LoVo (cell line): ENCODE data around the gene ADGRL3.

Experiments used
- DNase-seq: peaks from one replicate; pipeline ENCODE4 v3.0.0-alpha.2; 2016; ENCODE audit warnings: low spot score

ADGRL3 gene

DNA sequence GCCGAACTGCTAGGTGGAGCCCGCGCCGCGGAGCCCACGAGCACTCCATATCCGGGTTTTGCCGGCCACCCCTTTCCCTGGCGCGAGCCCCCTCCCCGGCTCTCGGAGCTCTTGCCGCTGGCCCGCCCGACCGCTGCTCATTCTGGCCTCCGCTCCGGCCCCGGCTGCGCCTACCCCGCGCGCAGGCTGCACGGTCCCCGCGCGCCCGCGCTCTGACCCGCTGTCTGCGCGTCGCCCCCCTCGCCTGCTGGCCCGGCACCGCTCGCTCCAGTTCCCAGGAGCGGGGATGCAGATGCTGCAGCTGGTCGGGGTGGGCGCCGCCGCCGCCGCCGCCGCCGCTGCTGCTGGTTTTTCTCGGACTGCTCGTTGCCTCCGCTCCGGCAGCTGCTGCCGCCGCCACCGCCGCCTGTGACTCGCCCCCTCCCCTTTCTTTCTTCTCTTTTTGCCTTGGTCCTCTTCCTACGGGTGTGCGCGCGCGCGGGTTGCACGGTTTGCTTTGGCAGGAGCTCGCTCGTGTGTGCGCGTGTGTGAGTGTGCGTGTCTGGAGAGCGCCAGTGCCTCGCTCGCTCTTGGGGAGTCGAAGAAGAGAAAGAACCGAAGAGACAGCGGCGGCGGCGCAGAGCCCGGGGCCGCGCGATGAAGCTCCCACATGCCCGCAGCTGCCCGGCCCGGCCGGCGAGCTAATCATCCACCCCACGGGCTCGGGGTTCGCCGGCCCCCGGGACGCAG is at the start of gene ADGRL3:
TSS of gene ADGRL3 (plus strand) at position 140 of the 729 bp plus-strand sequence.
- no peak for DNase-seq

GRCh38 chr4:61152433-61152832 is 47.7 kb upstream of the ADGRL3 start:
- no peak for DNase-seq

DNA sequence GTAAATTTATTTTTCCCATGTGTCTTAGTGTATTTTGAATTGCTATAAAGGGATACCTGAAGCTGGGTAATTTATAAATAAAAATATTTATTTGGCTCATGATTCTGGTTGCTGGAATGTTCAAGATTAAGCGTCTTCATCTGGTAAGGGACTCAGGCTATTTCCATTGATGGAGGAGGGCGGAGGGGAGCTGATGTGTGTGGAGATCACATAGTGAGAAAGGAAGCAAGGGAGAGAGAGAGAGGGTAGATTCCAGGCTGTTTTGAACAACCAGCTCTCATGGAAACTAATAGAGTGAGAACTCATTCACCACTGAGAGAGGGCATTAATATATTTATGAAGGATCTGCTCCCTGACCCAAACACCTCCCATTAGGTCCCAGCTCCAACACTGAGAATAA is 39.6 kb upstream of the ADGRL3 start:
- no peak for DNase-seq

GRCh38 chr4:61162116-61162515 is 38.0 kb upstream of the ADGRL3 start:
- no peak for DNase-seq

- DNase-seq: no peak
Observed at GRCh38 chr4:61173799-61174198, 26.3 kb upstream of the ADGRL3 start.

GRCh38 chr4:61175495-61175894 is 24.6 kb upstream of the ADGRL3 start:
- DNase-seq: no peak

- no peak for DNase-seq
Observed at GRCh38 chr4:61177367-61177766, 22.8 kb upstream of the ADGRL3 start.

DNA sequence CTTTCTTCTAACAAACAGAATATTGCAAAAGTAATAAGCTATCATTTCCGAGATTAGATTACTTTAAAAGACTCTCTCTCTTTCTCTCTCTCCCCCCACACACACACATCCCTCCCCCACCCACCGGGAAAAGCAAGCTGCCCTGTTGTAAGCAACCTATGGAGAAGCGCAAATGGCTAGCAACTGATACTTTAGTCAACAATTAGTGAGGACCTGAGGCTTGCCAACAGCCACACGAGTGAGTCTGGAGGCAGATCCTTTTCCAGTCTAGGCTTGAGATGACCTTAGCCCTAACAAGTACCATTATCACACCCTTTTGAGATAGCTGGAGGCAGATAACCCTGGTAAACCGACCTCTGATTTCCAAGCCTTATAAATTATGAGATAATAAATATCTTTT is 19.7 kb upstream of the ADGRL3 start:
- no peak for DNase-seq

DNA sequence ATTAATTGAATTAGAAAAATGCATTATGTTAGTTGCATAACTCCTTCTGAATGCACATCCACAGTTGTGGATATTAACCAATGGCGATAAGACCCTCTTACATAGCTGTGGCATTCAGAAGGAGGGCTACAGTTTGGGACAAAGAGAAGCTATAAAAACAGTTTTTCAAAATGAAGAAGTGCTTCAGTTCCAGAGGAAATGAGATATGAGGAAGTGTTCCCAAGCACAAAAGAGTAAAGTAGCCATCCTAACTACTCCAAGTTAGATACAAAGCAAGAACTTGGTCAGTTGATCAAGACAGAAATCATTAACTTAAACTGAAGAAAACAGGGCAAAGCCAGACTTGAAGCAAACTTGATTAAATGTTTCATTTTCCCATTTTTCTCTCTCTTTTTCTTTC is 17.2 kb upstream of the ADGRL3 start:
- no peak for DNase-seq

GRCh38 chr4:61185288-61185687 is 14.8 kb upstream of the ADGRL3 start:
- DNase-seq: no peak

DNA sequence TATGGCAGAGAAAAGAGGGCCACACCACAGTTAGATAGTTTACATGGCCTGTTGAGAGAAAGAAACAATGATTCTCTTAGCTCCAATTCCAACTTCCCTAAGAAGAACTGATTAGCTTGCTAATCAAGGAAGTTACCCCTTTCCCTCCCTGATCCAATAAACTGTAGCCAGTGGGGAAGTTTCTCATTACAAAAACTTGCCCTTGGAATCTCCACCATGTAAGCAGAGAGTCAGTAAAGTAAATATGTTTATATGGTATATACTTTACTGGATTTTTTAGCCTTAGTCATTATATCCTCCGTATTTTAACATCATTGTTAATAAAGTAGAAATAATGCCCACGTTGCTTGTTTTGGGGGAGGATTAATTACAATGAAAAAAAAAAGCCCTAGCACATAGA is 7.7 kb upstream of the ADGRL3 start:
- DNase-seq: no peak

DNA sequence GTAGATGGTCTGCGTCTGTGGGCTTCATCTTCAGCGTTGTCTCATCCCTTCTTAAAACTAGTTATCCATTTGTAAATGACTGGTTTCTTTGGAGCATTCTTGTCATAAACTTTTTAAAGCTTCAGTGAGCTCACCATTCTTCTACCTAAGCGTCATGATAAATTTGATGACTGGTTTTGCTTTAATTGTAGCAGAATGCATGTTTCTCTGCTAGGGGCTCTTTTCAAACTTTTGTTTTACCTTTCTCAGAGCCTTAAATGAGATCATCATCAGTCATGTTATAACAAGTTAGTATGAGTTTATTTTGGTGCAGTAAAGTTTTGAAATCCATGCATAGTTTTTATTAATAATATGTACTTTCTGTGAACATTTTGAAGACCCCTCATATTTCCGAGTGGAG is 6.3 kb upstream of the ADGRL3 start:
- DNase-seq: no peak

GRCh38 chr4:61194571-61194970 is 5.6 kb upstream of the ADGRL3 start:
- no peak for DNase-seq

DNA sequence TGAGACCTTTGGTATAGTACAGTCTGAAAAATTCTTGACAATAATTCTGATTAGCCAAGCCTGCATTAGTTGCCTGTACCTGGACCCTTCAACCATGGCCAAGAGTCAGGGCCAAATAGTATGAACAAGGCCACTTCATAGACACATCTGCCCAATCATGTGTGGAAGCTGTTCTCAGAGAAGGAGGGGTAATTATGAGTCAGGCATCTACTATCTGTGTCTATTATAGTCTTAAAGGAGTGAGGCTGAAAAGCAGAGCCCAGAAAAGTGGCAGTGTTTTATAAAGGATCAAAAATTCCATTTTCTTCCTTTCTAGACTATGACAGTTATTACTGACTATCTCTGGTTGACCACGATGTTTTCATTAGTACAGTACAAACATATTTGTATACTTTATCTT is 5.0 kb upstream of the ADGRL3 start:
- DNase-seq: no peak

- no peak for DNase-seq
Observed at GRCh38 chr4:61198686-61199085, 1.4 kb upstream of the ADGRL3 start.

DNA sequence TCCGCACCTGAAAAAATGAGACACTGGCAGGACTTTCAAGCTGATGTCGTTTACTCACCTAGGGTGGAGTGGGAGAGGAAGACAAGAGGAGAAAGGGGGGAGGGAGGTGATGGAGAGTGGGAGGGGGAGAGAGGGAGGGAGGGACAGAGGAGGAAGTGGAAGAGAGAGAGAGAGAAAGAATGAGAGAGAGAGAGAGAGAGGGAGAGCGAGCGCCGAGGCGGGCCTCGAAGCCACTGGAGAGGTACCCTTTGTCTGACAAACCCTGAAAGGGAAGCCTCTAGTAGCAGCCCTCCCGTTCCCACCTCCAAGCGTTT is 296 bp upstream of the ADGRL3 start:
- DNase-seq: no peak

- DNase-seq: no peak
Observed at GRCh38 chr4:61200916-61201526, 895 bp downstream of the ADGRL3 start.

- DNase-seq: no peak
Observed at GRCh38 chr4:61201561-61201960, 1.4 kb downstream of the ADGRL3 start.

GRCh38 chr4:61201961-61202637 is 2.0 kb downstream of the ADGRL3 start:
- no peak for DNase-seq

DNA sequence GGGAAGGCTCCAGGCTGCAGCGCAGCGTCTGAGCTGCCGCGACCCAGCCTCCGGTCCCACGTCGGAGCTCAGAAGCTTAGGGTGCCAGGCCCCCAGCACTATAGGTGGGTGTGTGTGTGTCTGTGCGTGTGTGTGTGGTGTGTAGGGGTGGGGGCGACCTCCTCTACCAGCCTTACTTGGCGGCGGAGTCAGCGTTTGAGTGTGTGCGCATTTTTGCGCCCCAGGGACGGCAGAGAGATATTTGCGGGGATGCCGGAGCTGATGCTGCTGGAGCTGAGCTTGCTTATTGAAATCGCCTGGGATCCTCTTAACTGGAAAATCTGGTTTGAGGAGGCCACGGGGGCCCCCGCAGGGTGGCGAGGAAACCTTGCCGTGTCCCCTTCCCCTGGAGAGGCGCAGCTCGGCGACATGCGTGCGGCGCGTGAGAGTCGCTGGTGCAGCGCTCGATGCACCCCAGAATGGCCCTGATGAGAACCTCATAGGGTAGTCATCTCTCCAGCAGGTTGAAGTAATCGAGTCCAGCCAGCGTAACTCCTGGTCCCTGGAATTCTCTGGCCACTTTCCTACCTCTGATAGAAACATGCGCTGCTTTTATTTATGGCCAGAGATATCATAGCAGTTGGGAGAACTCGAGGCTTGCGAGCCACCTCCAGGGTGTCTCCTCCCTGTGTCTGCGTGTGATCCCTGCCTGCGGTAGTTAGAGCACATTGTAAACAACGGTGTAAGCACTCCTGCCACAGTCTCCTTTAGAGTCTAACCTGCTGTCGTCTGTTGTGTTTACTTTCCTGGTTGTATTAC is 2.7 kb downstream of the ADGRL3 start:
- DNase-seq: no peak

- no peak for DNase-seq
Observed at GRCh38 chr4:61203436-61203790, 3.3 kb downstream of the ADGRL3 start.

DNA sequence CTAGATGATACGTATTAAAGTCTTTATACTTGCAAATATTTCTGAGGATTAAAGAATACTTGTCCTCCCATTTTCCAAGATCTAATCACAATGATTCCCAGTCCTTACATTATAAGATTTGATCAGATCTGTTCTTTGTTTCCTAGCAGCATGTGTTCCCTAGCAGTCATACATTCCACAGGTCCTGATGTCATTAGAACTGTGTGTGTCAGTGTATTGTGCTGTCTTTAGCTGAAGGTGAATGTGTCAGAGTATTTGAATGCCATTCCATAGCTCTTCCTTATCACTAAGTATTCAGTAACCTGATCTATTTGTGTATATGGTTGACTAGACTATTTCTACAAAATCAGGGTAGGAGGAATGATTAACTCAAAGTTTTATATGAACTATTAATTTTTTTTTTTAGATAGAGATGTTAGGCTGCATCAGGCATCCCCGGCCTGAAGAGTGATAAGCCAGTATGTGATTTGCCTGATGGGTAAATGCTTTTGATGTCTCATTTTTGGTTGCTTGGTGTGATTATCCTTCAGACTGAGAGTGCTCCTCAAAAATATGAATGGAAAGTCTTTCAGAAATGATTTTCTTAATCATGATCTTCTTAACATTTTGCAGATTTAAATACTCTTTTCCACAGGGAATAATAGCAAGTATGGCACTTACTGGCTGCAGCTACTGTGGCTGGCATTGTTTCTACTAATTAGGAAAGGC is 4.4 kb downstream of the ADGRL3 start:
- DNase-seq: no peak
